Raji (cell line): ENCODE data around the gene TLL1.

Experiments used
- POLR2A ChIP-seq: IDR thresholded peaks from 2 replicates; pipeline ENCODE4 v1.6.1; 2011; ENCODE audit warnings: low read depth, low read length, control low read depth; ENCODE audit not compliant: insufficient read depth

Gene TLL1

DNA sequence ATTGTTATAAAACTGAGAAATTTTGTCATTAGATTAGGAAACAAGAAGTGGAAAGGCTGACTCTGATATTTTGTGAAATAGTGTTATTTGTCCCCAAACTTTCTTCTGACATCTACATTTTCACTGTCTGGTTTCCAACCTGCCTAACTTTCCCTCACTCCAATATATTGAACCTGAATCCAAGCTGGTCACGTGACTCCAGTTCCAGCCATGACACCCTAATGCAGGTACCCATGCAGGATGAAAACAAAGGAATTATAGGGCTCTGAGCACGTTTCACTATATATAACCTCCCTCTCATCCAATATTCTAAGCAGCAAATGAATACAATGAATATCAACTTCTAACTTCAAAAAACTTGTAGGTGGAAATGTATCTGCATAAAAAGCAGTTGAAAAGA, 231.6 kb downstream of the TLL1 start:
- no peak for TF ChIP-seq POLR2A

DNA sequence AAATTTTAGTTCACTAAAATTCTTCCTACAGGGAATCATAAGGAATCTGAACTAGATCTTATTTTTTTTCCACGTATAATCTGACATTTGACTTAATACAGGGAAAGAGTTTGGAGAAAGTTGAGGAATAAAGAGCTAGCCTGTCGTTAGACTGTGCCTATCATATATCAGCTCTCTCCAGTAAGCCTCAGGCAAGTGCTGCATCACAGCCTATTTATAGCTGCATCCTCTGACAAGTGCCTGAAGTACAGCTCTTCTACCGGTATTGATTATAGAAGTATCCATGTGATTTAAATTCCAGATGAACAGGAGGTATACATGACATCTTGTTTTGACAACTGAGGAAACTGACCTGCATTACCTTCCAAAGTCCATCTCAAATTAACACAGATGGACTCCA, 248.9 kb downstream of the TLL1 start:
- TF ChIP-seq POLR2A, result no peak

DNA sequence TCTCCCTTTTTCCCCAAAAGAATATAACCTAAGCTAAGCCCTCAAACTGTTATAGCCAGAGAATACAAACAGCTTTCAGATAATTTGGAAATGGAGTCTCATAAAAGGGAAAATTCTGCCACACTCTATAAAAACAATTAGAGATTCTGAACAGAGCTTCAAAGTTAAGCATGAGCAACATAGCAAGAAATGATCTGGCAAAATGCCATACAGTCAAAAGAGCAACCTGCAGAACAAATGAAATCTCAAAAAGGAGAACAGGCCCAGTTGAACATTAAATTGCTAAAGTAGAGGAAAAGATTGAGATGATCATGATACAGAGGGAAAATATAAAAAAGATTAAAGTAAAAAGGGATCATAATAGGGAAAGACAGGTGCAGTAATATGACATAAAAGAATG, 250.5 kb downstream of the TLL1 start:
- no peak for TF ChIP-seq POLR2A

DNA sequence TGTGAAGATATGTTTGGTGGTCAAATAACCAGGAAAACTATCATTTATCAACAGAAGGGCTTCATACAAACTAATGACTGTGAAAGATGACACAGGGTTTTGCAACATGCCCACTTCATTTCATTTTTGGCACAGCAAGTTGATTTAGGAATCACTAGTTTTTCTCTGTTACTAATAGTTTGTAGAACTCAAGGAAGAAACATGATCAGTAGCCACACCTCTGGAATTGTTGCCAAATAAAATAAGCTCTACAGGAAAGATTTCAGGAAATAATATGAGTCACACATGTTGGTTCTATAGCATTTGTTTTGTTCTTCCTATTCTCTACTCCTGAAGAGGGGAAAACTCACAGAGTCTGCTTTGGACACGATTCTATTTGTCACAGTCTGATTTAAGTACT, 255.4 kb downstream of the TLL1 start:
- TF ChIP-seq POLR2A, result no peak

DNA sequence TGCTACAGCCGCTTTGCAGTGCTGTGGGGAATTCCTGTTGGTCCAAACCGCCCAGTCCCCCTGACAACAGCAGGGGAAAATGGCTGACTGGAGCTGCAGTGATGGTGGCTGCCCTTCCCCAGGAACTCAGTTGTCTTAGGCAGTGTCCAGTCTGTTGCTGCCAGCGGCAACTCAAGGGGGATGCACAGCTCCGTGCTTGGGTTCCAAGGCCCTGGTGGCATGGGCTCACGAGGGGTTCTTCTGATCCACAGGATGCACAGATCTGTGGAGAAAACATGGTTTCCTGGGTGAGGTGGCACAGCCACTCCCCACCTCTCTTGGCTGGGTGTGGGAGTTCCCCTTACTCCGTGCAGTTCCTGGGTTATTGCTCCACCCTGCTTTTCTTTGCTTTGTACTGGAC, 261.2 kb downstream of the TLL1 start:
- TF ChIP-seq POLR2A, result no peak

DNA sequence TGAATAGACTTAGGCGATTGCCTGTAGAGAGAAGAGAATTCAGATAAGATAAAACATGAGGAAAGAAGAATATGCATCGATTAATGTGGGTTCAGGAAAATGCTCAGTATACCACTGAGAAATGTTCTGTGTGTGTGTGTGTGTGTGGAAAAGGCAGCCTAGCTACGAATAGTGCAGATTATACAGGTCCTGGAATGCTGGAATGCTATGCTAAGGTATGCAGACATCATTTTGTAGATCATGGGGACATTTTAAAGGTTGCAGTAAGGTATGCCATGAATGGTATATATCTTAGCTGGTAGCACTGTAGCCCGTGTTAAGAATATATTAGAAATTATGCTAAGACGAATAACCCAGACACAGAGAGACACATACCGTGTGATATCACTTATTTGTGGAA, 267.9 kb downstream of the TLL1 start:
- TF ChIP-seq POLR2A, result no peak

DNA sequence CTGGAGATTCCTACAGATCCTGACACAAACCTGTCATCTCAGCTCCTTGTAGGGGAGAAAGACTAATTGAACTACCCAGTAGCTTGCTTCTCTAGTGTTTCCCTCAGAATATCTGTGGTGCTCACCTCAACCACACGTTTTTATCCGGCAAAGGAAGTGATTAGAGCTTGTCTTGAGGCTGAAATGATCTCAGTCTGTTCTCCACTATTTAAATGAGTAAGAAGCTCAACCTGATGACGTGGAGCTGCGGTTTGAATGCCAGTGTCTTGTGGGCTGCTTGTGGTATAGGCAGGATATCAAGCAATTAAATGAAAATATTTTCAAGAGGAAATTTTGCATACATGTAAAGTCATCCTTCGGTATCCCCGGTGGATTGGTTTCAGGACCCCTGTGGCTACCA, 270.2 kb downstream of the TLL1 start:
- TF ChIP-seq POLR2A, result no peak

DNA sequence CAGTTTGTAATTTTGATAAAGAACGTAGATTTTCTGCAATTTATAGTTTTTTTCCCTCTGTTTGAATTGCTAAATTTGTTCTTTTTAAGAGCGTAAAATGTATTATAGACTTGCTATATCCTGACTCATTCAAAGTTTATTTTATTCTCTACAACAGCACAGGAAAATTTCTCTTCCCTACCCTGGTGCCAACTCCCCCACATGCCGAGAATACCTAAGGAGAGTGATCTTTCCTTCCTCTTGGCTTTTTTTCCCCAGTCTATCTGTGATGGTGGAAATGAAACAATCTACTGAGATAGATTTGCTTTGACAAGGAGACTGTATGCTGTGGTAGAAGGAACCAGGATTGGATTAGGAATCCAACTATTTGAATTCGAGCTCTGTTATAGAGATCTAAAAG, 271.6 kb downstream of the TLL1 start:
- no peak for TF ChIP-seq POLR2A

DNA sequence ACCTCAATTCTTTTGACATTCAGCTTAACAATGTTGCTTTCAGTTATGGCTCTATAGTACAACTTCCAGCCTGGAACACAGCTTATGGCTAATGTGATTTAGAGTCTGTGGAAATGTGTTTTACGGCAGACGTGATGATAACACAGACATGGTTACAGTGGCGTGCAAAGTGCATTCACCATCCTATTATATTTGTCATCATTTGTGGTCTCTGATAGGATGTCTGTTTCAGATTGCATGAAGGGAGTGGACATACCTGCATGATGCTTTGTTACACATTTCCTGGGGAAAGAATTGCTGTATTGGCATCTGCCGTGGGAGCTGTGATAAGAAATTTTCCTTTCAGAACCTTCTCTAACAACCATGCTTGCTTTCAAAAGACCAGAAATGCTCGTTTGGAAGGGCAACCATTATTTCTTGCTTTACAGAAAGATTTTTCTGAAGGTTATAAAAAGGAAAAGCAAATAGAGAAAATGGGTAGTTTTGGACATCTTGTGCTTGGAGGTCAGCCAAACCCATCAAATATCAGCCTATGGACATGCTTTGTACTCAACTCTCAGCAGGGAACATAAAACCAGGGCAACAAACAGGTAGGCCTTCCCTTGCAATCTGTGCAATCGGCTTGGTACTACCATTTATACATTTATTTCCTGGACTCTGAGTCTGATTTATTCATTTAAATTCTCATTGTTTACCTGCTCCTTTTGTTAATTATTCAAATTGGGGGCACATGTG, 273.9 kb downstream of the TLL1 start:
- TF ChIP-seq POLR2A, result no peak
